ENCODE results near the gene FDXACB1. TPM values are rescaled to one million over a fixed set of nuclear protein-coding genes. Genes with fewer than 3 reads are reported as not detected.
A peak's percentile ranks its signal among the peaks of the same experiment; 100 is the strongest.

The FDXACB1 gene
- total and polyA plus RNA-seq, 9 of the 15 experiments (the other 6 are each of a cell fraction or from before 2014, with no cell fraction given): 3.2 to 7.5 (median 5.3) TPM

DNA sequence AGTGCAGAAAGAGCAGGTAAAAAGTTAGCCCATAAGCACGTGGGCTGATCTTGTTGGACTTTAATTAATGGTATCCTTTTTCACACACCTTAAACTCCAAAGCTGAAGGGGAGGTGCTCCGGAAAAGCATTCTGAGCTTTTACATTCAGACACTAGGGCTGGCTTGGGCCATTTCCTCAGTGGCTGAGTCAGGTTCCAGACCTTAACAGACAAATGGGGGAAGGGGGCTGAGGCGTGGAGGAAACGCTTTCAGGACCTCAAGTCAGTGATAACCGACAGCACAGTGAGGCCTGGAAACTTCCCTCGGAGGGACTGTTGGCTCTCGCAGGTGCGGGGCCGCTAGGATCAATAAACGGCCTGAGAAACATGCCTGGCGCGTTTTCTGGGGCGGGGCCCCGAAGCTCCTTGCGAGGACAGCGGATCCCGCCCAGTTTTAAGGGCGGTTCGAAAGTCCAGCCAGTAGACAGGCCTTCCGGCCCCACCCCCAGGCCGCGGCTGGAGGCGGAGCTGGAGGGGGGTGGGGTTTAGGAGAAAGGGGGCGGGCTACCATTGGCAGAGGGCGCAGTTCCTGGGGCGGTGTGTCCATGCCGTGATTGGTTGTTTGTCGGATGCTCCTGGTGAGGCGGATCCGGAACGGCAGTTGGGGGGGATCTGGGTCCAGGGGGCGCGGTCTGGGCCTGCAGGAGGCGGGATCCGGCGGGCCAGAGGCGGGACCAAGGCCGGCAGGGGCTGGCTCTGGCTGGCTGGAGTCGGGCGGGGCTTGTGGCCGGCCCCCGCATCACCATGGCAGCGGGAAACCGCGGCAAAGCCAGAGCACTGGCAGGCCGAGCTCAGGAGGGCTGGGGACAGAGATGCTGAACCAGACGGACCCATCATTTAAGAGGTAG, 47.8 kb upstream of the FDXACB1 start (continued):
- TF ChIP-seq, protein P1, sequence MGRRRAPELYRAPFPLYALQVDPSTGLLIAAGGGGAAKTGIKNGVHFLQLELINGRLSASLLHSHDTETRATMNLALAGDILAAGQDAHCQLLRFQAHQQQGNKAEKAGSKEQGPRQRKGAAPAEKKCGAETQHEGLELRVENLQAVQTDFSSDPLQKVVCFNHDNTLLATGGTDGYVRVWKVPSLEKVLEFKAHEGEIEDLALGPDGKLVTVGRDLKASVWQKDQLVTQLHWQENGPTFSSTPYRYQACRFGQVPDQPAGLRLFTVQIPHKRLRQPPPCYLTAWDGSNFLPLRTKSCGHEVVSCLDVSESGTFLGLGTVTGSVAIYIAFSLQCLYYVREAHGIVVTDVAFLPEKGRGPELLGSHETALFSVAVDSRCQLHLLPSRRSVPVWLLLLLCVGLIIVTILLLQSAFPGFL (CRISPR knock-in tag; IDR thresholded peaks at IDR 0.05): no peak
- TF ChIP-seq, protein P2, sequence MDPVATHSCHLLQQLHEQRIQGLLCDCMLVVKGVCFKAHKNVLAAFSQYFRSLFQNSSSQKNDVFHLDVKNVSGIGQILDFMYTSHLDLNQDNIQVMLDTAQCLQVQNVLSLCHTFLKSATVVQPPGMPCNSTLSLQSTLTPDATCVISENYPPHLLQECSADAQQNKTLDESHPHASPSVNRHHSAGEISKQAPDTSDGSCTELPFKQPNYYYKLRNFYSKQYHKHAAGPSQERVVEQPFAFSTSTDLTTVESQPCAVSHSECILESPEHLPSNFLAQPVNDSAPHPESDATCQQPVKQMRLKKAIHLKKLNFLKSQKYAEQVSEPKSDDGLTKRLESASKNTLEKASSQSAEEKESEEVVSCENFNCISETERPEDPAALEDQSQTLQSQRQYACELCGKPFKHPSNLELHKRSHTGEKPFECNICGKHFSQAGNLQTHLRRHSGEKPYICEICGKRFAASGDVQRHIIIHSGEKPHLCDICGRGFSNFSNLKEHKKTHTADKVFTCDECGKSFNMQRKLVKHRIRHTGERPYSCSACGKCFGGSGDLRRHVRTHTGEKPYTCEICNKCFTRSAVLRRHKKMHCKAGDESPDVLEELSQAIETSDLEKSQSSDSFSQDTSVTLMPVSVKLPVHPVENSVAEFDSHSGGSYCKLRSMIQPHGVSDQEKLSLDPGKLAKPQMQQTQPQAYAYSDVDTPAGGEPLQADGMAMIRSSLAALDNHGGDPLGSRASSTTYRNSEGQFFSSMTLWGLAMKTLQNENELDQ (CRISPR knock-in tag; IDR thresholded peaks at IDR 0.05; ENCODE audit: borderline replicate concordance): no peak
- TF ChIP-seq ESRRA (IDR thresholded peaks at IDR 0.05; ENCODE audit: borderline replicate concordance, low read depth) (no peak; the same call in 1 of the 2 replicates), RBM39 (optimal IDR thresholded peaks at IDR 0.05; ENCODE audit: low read depth, low read length) (no peak), DIDO1 (tag; IDR thresholded peaks at IDR 0.05; ENCODE audit: low read depth) (no peak), CHD4 (IDR thresholded peaks at IDR 0.05; ENCODE audit: insufficient read depth, insufficient replicate concordance, low read depth, low read length, poor library complexity, severe bottlenecking) (no peak), ETV5 (CRISPR knock-in tag; IDR thresholded peaks at IDR 0.05; ENCODE audit: low read depth) (peak; percentile 66; the same call in 1 of the 2 replicates), POLR2A (conservative IDR thresholded peaks at IDR 0.05) (peak; percentile 89), CCNT2 (IDR thresholded peaks at IDR 0.05; ENCODE audit: borderline replicate concordance, extremely low read depth, insufficient read length, low read depth, low read length) (peak; percentile 70), CBX5 (IDR thresholded peaks at IDR 0.05; ENCODE audit: borderline replicate concordance, low read depth) (no peak), RBM17 (IDR thresholded peaks at IDR 0.05; ENCODE audit: borderline replicate concordance, low read depth, low read length) (no peak), RAD51 (IDR thresholded peaks at IDR 0.05; ENCODE audit: borderline replicate concordance, low read depth) (peak; percentile 12; the same call in 1 of the 2 replicates), ZNF239 (CRISPR knock-in tag; IDR thresholded peaks at IDR 0.05) (peak; percentile 32; the same call in 1 of the 2 replicates), KAT7 (CRISPR knock-in tag; IDR thresholded peaks at IDR 0.05; ENCODE audit: borderline replicate concordance) (0 out of 2 replicates have a peak, but pooled peaks have one; percentile 42), SRSF1 (IDR thresholded peaks at IDR 0.05; ENCODE audit: low read depth, low read length) (no peak)
- TF ChIP-seq, protein P3, sequence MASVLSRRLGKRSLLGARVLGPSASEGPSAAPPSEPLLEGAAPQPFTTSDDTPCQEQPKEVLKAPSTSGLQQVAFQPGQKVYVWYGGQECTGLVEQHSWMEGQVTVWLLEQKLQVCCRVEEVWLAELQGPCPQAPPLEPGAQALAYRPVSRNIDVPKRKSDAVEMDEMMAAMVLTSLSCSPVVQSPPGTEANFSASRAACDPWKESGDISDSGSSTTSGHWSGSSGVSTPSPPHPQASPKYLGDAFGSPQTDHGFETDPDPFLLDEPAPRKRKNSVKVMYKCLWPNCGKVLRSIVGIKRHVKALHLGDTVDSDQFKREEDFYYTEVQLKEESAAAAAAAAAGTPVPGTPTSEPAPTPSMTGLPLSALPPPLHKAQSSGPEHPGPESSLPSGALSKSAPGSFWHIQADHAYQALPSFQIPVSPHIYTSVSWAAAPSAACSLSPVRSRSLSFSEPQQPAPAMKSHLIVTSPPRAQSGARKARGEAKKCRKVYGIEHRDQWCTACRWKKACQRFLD (CRISPR knock-in tag; IDR thresholded peaks at IDR 0.05): peak; percentile 82
- TF ChIP-seq, protein P4, sequence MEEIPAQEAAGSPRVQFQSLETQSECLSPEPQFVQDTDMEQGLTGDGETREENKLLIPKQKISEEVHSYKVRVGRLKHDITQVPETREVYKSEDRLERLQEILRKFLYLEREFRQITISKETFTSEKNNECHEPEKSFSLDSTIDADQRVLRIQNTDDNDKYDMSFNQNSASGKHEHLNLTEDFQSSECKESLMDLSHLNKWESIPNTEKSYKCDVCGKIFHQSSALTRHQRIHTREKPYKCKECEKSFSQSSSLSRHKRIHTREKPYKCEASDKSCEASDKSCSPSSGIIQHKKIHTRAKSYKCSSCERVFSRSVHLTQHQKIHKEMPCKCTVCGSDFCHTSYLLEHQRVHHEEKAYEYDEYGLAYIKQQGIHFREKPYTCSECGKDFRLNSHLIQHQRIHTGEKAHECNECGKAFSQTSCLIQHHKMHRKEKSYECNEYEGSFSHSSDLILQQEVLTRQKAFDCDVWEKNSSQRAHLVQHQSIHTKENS (CRISPR knock-in tag; IDR thresholded peaks at IDR 0.05): no peak
- TF ChIP-seq, protein P5, sequence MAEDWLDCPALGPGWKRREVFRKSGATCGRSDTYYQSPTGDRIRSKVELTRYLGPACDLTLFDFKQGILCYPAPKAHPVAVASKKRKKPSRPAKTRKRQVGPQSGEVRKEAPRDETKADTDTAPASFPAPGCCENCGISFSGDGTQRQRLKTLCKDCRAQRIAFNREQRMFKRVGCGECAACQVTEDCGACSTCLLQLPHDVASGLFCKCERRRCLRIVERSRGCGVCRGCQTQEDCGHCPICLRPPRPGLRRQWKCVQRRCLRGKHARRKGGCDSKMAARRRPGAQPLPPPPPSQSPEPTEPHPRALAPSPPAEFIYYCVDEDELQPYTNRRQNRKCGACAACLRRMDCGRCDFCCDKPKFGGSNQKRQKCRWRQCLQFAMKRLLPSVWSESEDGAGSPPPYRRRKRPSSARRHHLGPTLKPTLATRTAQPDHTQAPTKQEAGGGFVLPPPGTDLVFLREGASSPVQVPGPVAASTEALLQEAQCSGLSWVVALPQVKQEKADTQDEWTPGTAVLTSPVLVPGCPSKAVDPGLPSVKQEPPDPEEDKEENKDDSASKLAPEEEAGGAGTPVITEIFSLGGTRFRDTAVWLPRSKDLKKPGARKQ (CRISPR knock-in tag; IDR thresholded peaks at IDR 0.05): no peak

All from K562 (cell line).